SKM-1 treated with dmso at 0.1 percent for 144 hours (cell line): ENCODE results near the gene GLB1L2.

Experiments used
- DNase-seq: peaks from one replicate; lab custom pipeline; 2025; ENCODE audit not compliant: unreplicated experiment; lab: John Stamatoyannopoulos, UW

The GLB1L2 gene

GRCh38 chr11:134417871-134418840 lies 86.4 kb downstream of the GLB1L2 start:
- DNase-seq: no peak

GRCh38 chr11:134423106-134423505 lies 91.3 kb downstream of the GLB1L2 start:
- no peak for DNase-seq

GRCh38 chr11:134425413-134425812 lies 93.6 kb downstream of the GLB1L2 start:
- no peak for DNase-seq
